Measurements from ENCODE around the gene ZNHIT6. TPM values are rescaled to one million over a fixed set of nuclear protein-coding genes. Genes with fewer than 3 reads are reported as not detected.

Gene ZNHIT6
- total RNA-seq, 3 donors from 2014 or later = 13.8 to 18.1 (median 15.4) TPM

- Histone ChIP-seq H3K36me3 (no peaks in the 10 kb centered on the region), H3K4me3 (no peak overlapping the region), H3K27ac (no peak overlapping the region), H3K27me3 (no peaks in the 10 kb centered on the region), H3K9me3 (no peaks in the 10 kb centered on the region), H3K4me1 (no peaks in the 10 kb centered on the region)
- TF ChIP-seq CTCF (IDR thresholded peaks at IDR 0.05) (no peak), POLR2AphosphoS5 (IDR thresholded peaks at IDR 0.05) (no peak), POLR2A (IDR thresholded peaks at IDR 0.05) (no peak)
- intact Hi-C loops (cut with DNase I; ENCODE audit: low total_unique reads) = no loop called here
- no peak for DNase-seq (ENCODE audit: low spot score in 2 of 2)
These were observed 24.8 kb downstream of the ZNHIT6 start for GRCh38 chr1:85683292-85684025.

- H3K36me3 ChIP-seq = no peaks in the 10 kb centered on the region
- intact Hi-C loops (cut with DNase I; ENCODE audit: low total_unique reads) = no loop called here
- no peaks in the 10 kb centered on the region for H3K9me3 ChIP-seq
- no peaks in the 10 kb centered on the region for H3K4me1 ChIP-seq
- no peak for TF ChIP-seq POLR2AphosphoS5 (IDR thresholded peaks at IDR 0.05)
- TF ChIP-seq POLR2A (IDR thresholded peaks at IDR 0.05) = no peak
- TF ChIP-seq CTCF (IDR thresholded peaks at IDR 0.05) = no peak
- H3K27ac ChIP-seq = no peak overlapping the region
- no peak for DNase-seq (ENCODE audit: low spot score in 2 of 2)
- no peaks in the 10 kb centered on the region for H3K27me3 ChIP-seq
- H3K4me3 ChIP-seq = no peak overlapping the region
These were observed 27.1 kb downstream of the ZNHIT6 start for GRCh38 chr1:85681087-85681486.

- Histone ChIP-seq H3K9me3 (no peaks in the 10 kb centered on the region), H3K36me3 (no peaks in the 10 kb centered on the region), H3K27ac (no peak overlapping the region), H3K27me3 (no peaks in the 10 kb centered on the region), H3K4me3 (no peak overlapping the region), H3K4me1 (no peaks in the 10 kb centered on the region)
- intact Hi-C loops (cut with DNase I; ENCODE audit: low total_unique reads) = no loop called here
- TF ChIP-seq POLR2A (IDR thresholded peaks at IDR 0.05) (no peak), POLR2AphosphoS5 (IDR thresholded peaks at IDR 0.05) (no peak), CTCF (IDR thresholded peaks at IDR 0.05) (no peak)
- no peak for DNase-seq (ENCODE audit: low spot score in 2 of 2)
These were observed 30.0 kb downstream of the ZNHIT6 start for GRCh38 chr1:85678193-85678592.

- DNase-seq (ENCODE audit: low spot score in 2 of 2) = no peak
- intact Hi-C loops (cut with DNase I; ENCODE audit: low total_unique reads) = no loop called here
- Histone ChIP-seq H3K9me3 (no peaks in the 10 kb centered on the region), H3K36me3 (no peaks in the 10 kb centered on the region), H3K4me3 (no peak overlapping the region), H3K4me1 (no peaks in the 10 kb centered on the region), H3K27ac (no peak overlapping the region), H3K27me3 (no peaks in the 10 kb centered on the region)
- TF ChIP-seq CTCF (IDR thresholded peaks at IDR 0.05) (no peak), POLR2AphosphoS5 (IDR thresholded peaks at IDR 0.05) (no peak), POLR2A (IDR thresholded peaks at IDR 0.05) (no peak)
These were observed 30.6 kb downstream of the ZNHIT6 start for GRCh38 chr1:85677656-85678055.

GRCh38 chr1:85672031-85672660 is 36.1 kb downstream of the ZNHIT6 start:
- H3K36me3 ChIP-seq = no peaks in the 10 kb centered on the region

More at GRCh38 chr1:85672031-85672660, 36.1 kb downstream of the ZNHIT6 start:
- no peaks in the 10 kb centered on the region for H3K4me1 ChIP-seq
- intact Hi-C loops (cut with DNase I; ENCODE audit: low total_unique reads) = no loop called here
- no peaks in the 10 kb centered on the region for H3K9me3 ChIP-seq
- H3K4me3 ChIP-seq = no peak overlapping the region
- TF ChIP-seq CTCF (IDR thresholded peaks at IDR 0.05) (no peak), POLR2A (IDR thresholded peaks at IDR 0.05) (no peak), POLR2AphosphoS5 (IDR thresholded peaks at IDR 0.05) (no peak)
- H3K27ac ChIP-seq = no peak overlapping the region
- no peaks in the 10 kb centered on the region for H3K27me3 ChIP-seq
- no peak for DNase-seq (ENCODE audit: low spot score in 2 of 2)

Data from breast epithelium (tissue), 4 donors.